GM19468 (cell line): ENCODE results near the gene MLXIP.
A peak's percentile ranks its signal among the peaks of the same experiment; 100 is the strongest.
"Not testable (repeated sequence)": the region's sequence is repeated elsewhere in the genome, so short reads cannot be mapped to it uniquely, and the experiment has no call there.

ENCODE experiments used
- ATAC-seq: cut with Tn5 transposase; IDR thresholded peaks from one replicate; pipeline ENCODE4 v1.9.1; 2021; ENCODE audit warnings: mild to moderate bottlenecking, moderate library complexity, moderate number of reproducible peaks; ENCODE audit not compliant: unreplicated experiment; ENCODE audit errors: extremely low read depth

MLXIP gene

DNA sequence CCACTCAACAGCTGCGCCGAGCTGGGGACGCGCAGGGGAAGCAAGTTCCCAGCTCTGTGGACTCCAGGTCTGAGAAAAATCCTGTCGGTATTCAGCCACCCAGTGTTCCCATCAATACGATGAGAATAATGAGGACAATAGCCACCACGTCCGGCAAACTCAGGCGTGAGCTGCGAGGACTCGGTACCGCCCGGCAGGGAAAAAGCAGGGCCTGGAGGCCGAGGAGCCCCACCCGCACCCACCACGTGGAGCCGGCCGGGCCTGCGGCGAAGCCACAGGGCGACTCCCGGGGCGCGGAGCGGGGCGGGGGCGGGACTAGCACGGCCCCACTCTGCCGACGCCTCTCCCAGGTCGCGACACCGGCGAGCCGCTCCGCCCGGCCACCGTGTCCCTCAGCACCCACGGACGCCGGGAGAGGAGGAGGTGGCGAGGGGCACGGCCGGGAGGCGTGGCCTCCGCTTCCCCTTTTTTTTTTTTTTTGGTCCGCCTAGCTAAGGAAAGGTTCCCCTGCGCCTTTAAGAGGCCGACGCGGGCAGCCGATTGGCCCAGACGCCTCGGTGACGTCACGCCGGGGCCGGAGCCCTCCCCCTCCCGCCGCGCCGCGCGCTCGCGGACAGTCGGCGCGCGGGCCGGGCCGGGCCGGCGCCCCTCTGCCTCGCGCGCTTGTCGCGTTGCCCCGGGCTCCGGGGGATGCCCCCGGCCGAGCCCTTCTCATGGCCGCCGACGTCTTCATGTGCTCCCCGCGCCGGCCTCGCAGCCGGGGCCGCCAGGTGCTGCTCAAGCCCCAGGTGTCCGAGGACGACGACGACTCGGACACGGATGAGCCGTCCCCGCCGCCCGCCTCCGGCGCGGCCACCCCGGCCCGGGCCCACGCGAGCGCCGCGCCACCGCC, at the start of gene MLXIP:
MLXIP (plus strand) TSS at position 616 of the 892 bp plus-strand sequence; CDS start at position 714, 98 bp downstream.
- ATAC-seq, result peak; percentile 42

GRCh38 chr12:122028905-122029560, 49.5 kb upstream of the MLXIP start:
- ATAC-seq, result no peak

GRCh38 chr12:122029620-122030423, 48.7 kb upstream of the MLXIP start:
- no peak for ATAC-seq

DNA sequence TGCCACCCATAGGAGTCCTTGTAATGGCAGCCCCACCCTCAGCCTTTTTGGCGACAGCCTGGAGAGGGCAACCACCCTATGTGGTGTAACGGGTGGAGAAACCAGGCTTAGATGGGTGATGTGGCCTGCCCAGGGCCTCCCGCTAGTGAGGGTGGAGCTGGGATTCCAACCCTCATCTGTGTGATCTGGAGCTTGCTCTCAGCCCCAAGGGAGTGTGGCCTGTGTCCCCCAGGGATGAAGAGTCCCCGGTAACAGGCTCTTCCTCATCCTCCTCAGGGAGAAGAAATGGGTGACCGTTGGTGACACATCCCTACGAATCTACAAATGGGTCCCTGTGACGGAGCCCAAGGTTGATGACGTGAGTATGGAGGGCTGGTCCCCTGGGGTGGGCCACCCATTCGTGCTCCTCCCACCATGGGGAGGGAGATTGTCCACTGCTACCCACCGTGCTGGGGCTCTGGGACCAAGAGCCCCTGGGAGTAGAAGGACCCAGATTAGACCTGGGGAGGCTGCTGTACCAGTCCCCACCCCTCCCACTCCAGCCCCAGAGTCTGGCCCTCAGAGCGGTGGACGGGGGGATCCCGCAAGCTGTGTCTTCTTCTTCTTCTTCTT, 48.0 kb upstream of the MLXIP start:
- ATAC-seq, result no peak

GRCh38 chr12:122031342-122032216, 47.0 kb upstream of the MLXIP start:
- ATAC-seq, result no peak

GRCh38 chr12:122032580-122032979, 46.0 kb upstream of the MLXIP start:
- no peak for ATAC-seq

DNA sequence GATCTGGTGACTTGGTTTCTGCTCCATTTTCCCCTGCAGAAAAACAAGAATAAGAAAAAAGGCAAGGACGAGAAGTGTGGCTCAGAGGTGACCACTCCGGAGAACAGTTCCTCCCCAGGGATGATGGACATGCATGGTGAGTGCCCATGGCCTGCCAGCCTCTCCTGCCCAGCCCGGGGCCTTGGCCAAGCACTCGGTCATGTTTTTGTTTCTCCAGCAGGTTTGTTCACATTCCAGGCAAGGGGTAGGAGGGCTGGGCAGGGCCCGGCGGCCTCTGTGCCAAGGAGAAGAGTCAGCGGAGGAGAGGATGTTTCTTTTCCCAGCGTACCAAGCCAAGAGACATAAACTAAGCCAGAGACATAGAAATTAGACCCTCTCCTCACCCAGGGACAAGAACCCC, 43.3 kb upstream of the MLXIP start:
- no peak for ATAC-seq

DNA sequence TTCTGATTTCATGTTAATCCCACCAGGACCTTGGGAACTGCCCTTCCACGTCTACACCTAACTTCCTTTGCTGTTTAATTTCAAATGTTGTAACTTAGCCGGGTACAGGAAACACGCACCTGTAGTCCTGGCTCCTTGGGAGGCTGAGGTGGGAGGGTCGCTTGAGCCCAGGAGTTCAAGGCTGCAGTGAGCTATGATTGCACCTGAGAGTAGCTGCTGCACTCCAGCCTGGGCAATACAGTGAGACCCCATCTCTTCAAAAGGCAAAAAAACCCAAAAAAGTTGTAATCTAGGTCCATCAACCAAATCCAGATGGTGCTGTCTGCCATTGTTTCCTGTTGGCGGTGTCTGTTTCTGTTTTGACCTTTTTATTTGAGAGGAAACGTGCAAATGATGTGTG, 42.4 kb upstream of the MLXIP start:
- no peak for ATAC-seq

GRCh38 chr12:122040579-122041386, 37.8 kb upstream of the MLXIP start:
- no peak for ATAC-seq

- ATAC-seq, result not testable (repeated sequence)
Observed at GRCh38 chr12:122041458-122041857, 37.1 kb upstream of the MLXIP start.

- no peak for ATAC-seq
Observed at GRCh38 chr12:122042910-122043309, 35.6 kb upstream of the MLXIP start.

- ATAC-seq, result no peak
Observed at GRCh38 chr12:122043476-122043875, 35.1 kb upstream of the MLXIP start.

DNA sequence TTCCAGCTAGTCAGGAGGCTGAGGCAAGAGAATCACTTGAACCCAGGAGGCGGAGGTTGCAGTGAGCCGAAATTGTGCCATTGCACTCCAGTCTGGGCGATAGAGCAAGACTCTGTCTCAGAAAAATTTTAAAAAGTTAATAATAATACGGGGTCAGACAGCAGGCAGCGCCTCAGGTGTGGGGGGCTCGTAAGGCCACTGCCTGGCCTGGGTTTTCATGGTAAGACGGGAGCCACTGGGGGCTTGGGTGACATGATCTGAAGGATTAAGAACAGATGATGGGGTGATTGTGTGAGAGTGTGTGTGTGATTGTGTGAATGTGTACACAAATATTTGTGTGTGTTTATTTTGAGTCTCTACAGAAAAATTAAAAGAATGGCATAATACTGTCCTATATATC, 33.3 kb upstream of the MLXIP start:
- no peak for ATAC-seq

DNA sequence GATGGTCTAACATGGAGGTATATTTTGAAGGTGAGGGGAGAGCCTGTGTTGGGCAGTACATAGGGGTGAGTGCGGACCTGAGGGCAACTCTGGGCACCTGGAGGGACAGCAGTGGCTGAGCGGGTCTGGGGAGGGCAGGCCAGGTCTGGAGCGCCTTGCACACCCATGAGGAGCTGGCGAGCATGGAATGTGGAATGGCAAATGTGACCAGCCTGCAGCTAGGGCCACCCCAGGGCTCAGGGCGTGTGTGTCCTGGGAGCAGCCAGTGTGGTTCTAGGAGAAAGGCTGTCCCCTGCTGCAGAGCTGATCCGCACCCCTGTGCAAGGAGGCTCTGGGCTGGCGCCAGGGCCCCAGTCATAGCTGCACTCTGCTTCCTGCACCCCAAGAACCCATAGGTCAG, 32.4 kb upstream of the MLXIP start:
- ATAC-seq, result no peak

GRCh38 chr12:122048151-122048550, 30.4 kb upstream of the MLXIP start:
- no peak for ATAC-seq

- ATAC-seq, result no peak
Observed at GRCh38 chr12:122049827-122050226, 28.7 kb upstream of the MLXIP start.

- no peak for ATAC-seq
Observed at GRCh38 chr12:122050706-122051105, 27.9 kb upstream of the MLXIP start.

GRCh38 chr12:122051231-122051876, 27.2 kb upstream of the MLXIP start:
- ATAC-seq, result no peak
